Measurements from ENCODE around the gene SIL1. TPM values are rescaled to one million over a fixed set of nuclear protein-coding genes. Genes with fewer than 3 reads are reported as not detected.
A peak's percentile ranks its signal among the peaks of the same experiment; 100 is the strongest.
"Not testable (repeated sequence)": the region's sequence is repeated elsewhere in the genome, so short reads cannot be mapped to it uniquely, and the experiment has no call there.

The SIL1 gene
- total RNA-seq, 1 donor from 2014 or later: 16.0 TPM

DNA sequence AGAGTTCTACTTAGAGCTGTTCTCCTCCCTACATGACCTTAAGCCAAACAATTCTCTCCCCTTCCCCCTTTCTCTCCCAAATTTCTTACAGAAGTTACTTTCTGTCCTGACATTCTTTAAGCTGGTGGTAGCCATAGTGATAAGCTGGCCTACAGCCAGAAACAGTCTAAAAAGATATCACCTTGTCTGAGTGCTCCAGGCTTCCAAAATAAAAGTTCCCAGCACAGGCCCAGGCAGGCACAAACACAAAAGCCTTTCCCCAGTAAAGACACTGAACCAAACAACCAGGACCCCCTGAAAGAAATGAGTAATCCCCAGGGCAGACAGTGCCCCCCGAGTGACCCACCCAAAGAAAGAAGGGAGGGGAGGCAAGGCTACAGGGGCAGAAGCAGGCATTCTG, 19.2 kb downstream of the SIL1 start:
- TF ChIP-seq, protein P1, sequence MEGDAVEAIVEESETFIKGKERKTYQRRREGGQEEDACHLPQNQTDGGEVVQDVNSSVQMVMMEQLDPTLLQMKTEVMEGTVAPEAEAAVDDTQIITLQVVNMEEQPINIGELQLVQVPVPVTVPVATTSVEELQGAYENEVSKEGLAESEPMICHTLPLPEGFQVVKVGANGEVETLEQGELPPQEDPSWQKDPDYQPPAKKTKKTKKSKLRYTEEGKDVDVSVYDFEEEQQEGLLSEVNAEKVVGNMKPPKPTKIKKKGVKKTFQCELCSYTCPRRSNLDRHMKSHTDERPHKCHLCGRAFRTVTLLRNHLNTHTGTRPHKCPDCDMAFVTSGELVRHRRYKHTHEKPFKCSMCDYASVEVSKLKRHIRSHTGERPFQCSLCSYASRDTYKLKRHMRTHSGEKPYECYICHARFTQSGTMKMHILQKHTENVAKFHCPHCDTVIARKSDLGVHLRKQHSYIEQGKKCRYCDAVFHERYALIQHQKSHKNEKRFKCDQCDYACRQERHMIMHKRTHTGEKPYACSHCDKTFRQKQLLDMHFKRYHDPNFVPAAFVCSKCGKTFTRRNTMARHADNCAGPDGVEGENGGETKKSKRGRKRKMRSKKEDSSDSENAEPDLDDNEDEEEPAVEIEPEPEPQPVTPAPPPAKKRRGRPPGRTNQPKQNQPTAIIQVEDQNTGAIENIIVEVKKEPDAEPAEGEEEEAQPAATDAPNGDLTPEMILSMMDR (conservative IDR thresholded peaks at IDR 0.05): no peak

DNA sequence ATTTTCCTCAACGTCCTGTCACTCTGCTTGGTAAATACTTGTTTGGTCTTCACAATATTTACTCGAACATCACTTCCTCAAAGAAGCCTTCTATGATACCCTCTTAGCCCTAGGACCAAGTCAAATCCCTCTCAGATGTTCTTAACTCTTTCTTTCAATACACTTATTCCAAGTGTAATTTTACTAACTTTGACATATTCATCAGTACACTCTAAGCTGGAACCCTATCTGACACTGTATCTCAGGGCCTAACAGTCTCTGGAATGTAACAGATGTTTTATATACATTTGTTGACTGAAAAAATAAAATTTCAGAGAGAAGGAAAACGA, 19.6 kb downstream of the SIL1 start:
- H3K4me1 Mint-ChIP-seq: peaks cover 36% of the 10 kb centered on the region

More for the DNA sequence above, 19.2 kb downstream of the SIL1 start:
- Mint-ChIP-seq H3K9me3 (no peaks in the 10 kb centered on the region), H3K27me3 (ENCODE audit: low read depth) (no peaks in the 10 kb centered on the region), H3K4me3 (no peak overlapping the region), H3K4me1 (peaks cover 36% of the 10 kb centered on the region), H3K27ac (ENCODE audit: unreplicated experiment) (peak overlapping the region; percentile 1), H3K36me3 (ENCODE audit: low read depth) (peaks cover 4% of the 10 kb centered on the region)
- DNase-seq (ENCODE audit: low read depth, low spot score): no peak

DNA sequence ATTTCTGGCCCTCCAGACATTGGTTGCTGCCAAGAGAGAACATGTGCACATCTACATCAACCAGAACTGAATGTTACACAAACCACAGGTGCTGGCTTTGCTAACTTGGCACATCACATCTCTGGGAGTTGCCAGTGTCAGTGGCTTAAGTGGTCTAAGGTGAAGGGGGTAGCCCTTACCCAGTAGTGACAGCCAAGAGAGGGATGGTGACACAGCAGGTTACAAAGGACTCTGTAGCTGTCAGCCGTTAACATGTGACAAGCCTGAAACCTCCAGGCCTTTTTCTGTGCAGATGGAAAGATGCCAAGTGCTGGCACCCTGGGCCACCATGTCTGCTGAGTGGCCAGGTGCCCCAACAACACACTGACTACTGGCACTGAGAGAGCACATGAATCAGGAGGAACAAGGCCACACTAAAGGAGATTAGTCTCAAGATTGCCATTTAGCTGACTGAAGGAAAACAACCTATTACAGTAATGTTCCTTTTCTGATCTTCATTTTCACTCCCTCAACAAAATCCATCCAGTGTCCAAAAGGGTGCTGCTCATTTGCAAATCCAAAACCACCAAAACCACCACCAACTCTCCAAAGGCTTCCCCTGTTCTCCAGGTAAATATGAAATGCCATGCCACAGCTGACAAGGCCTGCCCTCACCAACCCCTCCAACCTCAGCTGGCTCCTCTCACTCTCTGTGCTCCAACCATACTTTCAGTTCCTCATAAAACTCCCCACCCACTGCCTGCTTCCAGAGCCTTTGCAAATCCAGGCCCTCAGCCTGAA, 20.2 kb downstream of the SIL1 start:
- DNase-seq (ENCODE audit: low read depth, low spot score): no peak
- peaks cover 4% of the 10 kb centered on the region for H3K36me3 Mint-ChIP-seq (ENCODE audit: low read depth)
- peaks cover 36% of the 10 kb centered on the region for H3K4me1 Mint-ChIP-seq
- H3K27ac Mint-ChIP-seq (ENCODE audit: unreplicated experiment): peak overlapping the region; percentile 13
- H3K9me3 Mint-ChIP-seq: no peaks in the 10 kb centered on the region
- TF ChIP-seq, protein P1 (conservative IDR thresholded peaks at IDR 0.05): no peak
- H3K4me3 Mint-ChIP-seq: no peak overlapping the region
- no peaks in the 10 kb centered on the region for H3K27me3 Mint-ChIP-seq (ENCODE audit: low read depth)

More for the DNA sequence above, 19.6 kb downstream of the SIL1 start:
- DNase-seq (ENCODE audit: low read depth, low spot score): no peak
- Mint-ChIP-seq H3K27me3 (ENCODE audit: low read depth) (no peaks in the 10 kb centered on the region), H3K9me3 (no peaks in the 10 kb centered on the region), H3K27ac (ENCODE audit: unreplicated experiment) (peak overlapping the region; percentile 8), H3K36me3 (ENCODE audit: low read depth) (peaks cover 4% of the 10 kb centered on the region), H3K4me3 (no peak overlapping the region)
- TF ChIP-seq, protein P1 (conservative IDR thresholded peaks at IDR 0.05): no peak

DNA sequence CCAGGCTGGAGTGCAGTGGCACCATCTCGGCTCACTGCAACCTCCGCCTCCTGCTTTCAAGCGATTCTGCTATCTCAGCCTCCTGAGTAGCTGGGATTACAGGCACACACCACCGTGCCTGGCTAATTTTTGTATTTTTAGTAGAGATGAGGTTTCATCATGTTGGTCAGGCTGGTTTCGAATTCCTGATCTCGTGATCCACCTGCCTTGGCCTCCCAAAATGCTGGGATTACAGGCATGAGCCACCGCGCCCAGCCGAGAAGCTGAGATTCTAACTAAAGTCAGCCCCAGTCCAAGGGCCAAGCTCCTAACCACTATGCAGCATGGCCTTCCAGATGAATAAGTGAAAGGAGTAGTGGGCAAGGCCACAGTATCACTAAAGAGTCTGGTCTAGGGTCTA, 20.9 kb downstream of the SIL1 start:
- not testable (repeated sequence) for H3K4me3 Mint-ChIP-seq; H3K27ac Mint-ChIP-seq (ENCODE audit: unreplicated experiment); H3K9me3 Mint-ChIP-seq; H3K36me3 Mint-ChIP-seq (ENCODE audit: low read depth); DNase-seq (ENCODE audit: low read depth, low spot score); H3K27me3 Mint-ChIP-seq (ENCODE audit: low read depth)
- H3K4me1 Mint-ChIP-seq: peaks cover 30% of the 10 kb centered on the region

DNA sequence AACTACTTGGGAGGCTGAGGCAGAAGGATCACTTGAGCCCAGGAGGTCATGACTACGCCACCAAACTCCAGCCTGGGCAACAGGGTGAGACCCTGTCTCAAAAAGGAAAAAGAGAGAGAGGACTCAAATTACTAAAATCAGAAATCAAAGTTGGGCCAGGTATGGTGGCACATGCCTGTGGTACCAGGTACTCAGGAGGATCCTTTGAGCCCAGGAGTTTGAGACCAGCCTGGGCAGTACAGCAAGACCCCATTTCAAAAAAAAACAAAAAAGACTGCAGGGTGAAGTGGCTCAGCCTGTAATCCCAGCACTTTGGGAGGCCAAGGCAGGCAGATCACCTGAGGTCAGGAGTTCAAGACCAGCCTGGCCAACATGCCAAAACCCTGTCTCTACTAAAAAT, 23.8 kb downstream of the SIL1 start:
- not testable (repeated sequence) for H3K9me3 Mint-ChIP-seq; H3K27me3 Mint-ChIP-seq (ENCODE audit: low read depth); H3K27ac Mint-ChIP-seq (ENCODE audit: unreplicated experiment); H3K4me3 Mint-ChIP-seq; DNase-seq (ENCODE audit: low read depth, low spot score)
- peaks cover 13% of the 10 kb centered on the region for H3K4me1 Mint-ChIP-seq
- peaks cover 12% of the 10 kb centered on the region for H3K36me3 Mint-ChIP-seq (ENCODE audit: low read depth)

DNA sequence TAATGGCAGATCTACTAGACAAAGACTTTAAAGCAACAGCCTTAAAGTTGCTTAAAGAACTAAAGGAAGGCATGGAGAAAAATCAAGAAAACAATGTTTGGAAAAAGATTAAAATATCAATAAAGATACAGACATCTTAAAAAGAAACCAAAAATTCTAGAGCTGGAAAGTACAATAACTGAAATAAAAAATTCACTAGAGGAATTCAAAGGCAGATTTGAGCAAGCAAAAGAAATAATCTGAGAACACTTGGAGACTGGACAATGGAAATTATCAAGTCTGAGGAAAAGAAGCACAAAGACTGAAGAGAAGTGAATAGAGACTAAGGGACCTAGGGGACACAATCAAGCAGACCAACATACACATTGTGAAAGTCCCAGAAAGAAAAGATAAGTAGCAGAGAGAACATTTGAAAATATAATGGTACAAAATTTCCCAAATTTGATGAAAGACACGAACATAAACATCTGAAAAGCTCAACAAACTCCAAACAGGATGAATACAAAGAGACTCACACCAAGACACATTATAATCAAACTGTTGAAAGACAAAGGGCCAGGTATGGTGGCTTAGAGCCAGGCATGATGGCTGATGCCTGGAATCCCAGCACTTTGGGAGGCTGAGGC, 26.3 kb downstream of the SIL1 start:
- H3K36me3 Mint-ChIP-seq (ENCODE audit: low read depth): peaks cover 12% of the 10 kb centered on the region
- no peak for DNase-seq (ENCODE audit: low read depth, low spot score)
- H3K27ac Mint-ChIP-seq (ENCODE audit: unreplicated experiment): no peak overlapping the region
- no peak overlapping the region for H3K4me3 Mint-ChIP-seq
- H3K27me3 Mint-ChIP-seq (ENCODE audit: low read depth): no peaks in the 10 kb centered on the region
- TF ChIP-seq, protein P1 (conservative IDR thresholded peaks at IDR 0.05): no peak
- H3K9me3 Mint-ChIP-seq: peaks cover 5% of the 10 kb centered on the region
- H3K4me1 Mint-ChIP-seq: peaks cover 10% of the 10 kb centered on the region

Measured in neural crest cell (in vitro differentiated cells).